ENCODE results near the gene PRAC1. TPM values are rescaled to one million over a fixed set of nuclear protein-coding genes. Genes with fewer than 3 reads are reported as not detected.

PRAC1 gene
- total RNA-seq, 2 experiments from 2014 or later: not detected

DNA sequence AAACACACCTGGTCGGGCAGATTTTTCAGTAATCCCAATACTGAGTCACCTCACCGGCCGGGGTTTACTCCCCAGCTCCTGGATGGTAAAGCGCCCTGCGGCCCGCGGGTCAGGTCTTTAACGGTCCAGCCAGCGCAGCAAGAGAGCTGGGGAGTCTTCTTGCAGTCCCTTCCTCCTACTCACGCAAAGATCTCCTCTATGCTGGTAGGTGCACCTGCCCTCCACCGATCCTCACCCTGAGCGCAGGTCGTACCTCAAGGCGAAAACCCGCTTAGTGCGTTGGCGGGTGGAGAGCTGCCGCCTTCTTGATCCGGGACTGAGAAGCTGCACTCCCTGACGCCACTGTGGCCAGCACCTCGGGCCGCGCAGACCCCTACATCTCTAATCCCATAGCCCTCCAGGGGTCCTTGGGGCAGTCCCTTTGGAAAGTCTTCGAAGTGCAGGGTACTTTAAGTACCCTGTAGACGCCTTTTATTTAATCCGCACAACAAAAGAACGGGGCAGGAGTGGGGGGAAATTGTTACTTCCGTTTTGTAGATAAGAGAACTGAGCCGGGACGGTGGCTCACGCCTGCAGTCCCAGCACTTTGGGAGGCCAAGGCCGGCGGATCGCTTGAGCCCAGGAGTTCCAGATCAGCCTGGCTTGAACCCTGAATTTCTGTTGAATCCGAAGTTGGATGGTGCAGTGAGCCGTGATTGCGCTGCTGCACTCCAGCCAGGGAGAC is 16.6 kb upstream of the PRAC1 start:
- DNase-seq: no peak
- Mint-ChIP-seq H3K4me1 (peaks cover 2% of the 10 kb centered on the region), H3K4me3 (no peak overlapping the region), H3K27ac (peak overlapping the region; percentile 13), H3K27me3 (peaks cover 94% of the 10 kb centered on the region), H3K36me3 (ENCODE audit: low read depth) (no peaks in the 10 kb centered on the region), H3K9me3 (no peaks in the 10 kb centered on the region)
- POLR2A ChIA-PET: no interaction called here
- CTCF ChIA-PET: interaction anchor here (0.8 to 1.5 kb wide), 3 partner anchors 15 to 103 kb away, joined by 3 to 6 read pairs (median 3); no protein-coding TSS in a partner anchor

DNA sequence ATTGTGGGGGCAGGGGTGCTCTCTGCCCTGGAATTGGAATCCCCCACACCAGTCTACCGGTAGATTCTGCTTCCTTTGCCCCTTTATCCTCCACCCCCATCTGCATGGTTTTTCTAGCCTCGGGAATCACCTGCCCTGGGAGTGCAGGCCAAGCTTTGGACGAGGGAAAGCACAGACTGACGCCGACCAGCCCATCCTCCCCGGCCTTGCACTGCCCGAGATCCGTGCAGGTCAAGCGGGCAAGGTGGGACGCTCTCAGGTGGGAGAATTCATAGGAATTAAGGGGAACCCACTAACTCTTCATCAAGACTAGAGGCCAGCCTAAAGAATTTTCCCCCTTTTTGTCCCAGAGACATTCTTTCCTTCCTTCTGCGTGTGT is 16.1 kb upstream of the PRAC1 start:
- no peak overlapping the region for H3K4me3 Mint-ChIP-seq
- no peak overlapping the region for H3K27ac Mint-ChIP-seq
- DNase-seq: no peak
- H3K4me1 Mint-ChIP-seq: peaks cover 7% of the 10 kb centered on the region
- POLR2A ChIA-PET: no interaction called here
- no peaks in the 10 kb centered on the region for H3K9me3 Mint-ChIP-seq
- H3K36me3 Mint-ChIP-seq (ENCODE audit: low read depth): peaks cover 2% of the 10 kb centered on the region
- peaks cover 94% of the 10 kb centered on the region for H3K27me3 Mint-ChIP-seq
- CTCF ChIA-PET: interaction anchor here (0.8 to 1.5 kb wide), 3 partner anchors 15 to 102 kb away, joined by 3 to 6 read pairs (median 3); no protein-coding TSS in a partner anchor

DNA sequence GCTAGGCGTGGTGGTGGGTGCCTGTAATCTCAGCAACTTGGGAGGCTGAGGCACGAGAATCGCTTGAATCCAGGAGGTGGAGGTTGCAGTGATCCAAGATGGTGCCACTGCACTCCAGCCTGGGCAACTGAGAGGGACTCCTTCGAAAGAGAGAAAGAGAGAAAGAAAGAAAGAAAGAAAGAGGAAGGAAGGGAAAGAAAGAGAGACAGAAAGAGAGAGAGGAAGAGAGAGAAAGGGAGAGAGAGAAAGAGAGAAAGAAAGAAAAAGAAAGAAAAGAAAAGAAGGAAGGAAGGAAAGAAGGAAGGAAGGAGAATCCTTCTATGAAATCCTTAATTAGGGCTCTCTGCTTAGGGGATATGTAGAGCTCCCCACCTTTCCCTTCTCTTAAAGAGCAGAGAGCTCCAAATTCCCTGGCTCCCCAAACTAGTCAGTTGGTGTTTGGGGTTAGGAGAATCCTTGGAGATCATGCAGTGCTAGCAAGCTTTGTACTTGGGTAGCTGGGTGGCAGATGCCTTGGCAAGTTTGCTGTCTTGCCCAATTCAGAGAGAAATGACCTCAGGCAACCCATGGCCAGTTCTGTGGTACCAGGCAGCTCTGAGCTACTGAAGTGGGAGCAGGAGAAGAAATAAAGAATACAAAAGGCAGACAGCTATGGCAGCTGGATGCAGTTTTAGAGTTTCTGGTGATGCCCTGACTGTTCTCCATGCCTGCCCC is 15.2 kb upstream of the PRAC1 start:
- Mint-ChIP-seq H3K9me3 (no peaks in the 10 kb centered on the region), H3K4me3 (no peak overlapping the region), H3K36me3 (ENCODE audit: low read depth) (peaks cover 3% of the 10 kb centered on the region), H3K27ac (no peak overlapping the region), H3K27me3 (peaks cover 93% of the 10 kb centered on the region), H3K4me1 (peaks cover 8% of the 10 kb centered on the region)
- POLR2A ChIA-PET: no interaction called here
- CTCF ChIA-PET: interaction anchor here (0.9 to 2.0 kb wide), 5 partner anchors 8 to 119 kb away, joined by 3 to 6 read pairs (median 3); partner anchors contain the start of gene PRAC1
- no peak for DNase-seq

DNA sequence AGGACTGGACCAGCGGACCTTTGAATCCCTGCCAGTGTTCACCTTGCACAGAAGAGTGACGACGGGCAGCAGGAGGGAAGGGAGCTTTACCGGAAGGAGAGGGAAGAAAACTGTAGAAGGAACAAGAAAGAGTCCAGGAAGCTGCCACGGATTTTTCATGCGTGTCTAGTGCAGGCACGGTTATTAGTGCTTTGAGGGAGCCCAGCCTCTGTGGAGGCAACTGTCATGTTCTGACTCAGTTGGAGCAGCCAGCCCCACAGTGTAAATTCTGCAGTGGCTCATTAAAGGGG is 12.7 kb upstream of the PRAC1 start:
- Mint-ChIP-seq H3K27me3 (peaks cover 93% of the 10 kb centered on the region), H3K9me3 (no peaks in the 10 kb centered on the region), H3K4me3 (no peak overlapping the region), H3K36me3 (ENCODE audit: low read depth) (peaks cover 3% of the 10 kb centered on the region), H3K27ac (no peak overlapping the region), H3K4me1 (peaks cover 8% of the 10 kb centered on the region)
- no peak for DNase-seq
- ChIA-PET POLR2A (no interaction called here), CTCF (interaction anchor here (1.0 kb wide), 1 partner anchor 11 kb away, joined by 5 read pairs; no protein-coding TSS in a partner anchor)

DNA sequence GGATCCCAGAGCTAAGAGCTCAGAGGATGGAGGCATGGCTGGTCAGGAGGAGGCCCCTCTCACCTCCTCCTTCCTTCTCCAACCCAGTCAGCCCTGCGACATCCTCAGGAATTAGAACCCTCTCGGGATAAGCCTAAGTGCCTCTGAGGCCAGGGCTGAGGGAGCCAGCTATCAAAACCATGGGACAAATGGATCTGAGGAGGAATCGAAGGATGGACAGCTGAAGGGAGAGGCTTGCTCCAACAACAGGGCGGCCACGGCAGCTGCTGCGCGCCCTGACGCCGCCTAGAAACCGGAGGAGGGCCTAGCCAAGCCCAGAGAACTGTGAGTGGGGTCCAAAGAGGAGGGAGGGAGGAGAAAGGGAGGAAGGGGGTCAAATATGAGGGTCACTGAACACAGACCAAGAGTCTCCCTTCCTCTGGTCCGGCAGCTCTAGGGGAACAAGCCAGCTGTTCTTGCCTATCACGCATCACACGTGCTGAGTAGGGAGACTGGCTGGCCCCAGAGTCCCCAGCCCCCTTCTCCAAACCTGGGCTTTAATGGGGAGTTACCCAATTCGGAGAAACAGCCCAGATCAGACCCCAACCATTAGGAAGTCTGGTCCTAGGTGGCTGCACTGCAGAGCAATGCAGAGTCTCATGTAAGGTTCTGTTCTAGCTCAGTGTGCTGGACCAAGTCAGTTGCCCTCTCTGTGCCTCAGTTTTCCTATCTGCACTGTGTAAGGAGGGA is 12.2 kb upstream of the PRAC1 start:
- H3K4me1 Mint-ChIP-seq: peaks cover 8% of the 10 kb centered on the region
- no peak for DNase-seq
- no peaks in the 10 kb centered on the region for H3K9me3 Mint-ChIP-seq
- peaks cover 3% of the 10 kb centered on the region for H3K36me3 Mint-ChIP-seq (ENCODE audit: low read depth)
- H3K27ac Mint-ChIP-seq: no peak overlapping the region
- ChIA-PET POLR2A (no interaction called here), CTCF (interaction anchor here (0.6 to 1.0 kb wide), 2 partner anchors 10 to 12 kb away, joined by 3 to 5 read pairs; no protein-coding TSS in a partner anchor)
- H3K4me3 Mint-ChIP-seq: no peak overlapping the region
- H3K27me3 Mint-ChIP-seq: peaks cover 95% of the 10 kb centered on the region

DNA sequence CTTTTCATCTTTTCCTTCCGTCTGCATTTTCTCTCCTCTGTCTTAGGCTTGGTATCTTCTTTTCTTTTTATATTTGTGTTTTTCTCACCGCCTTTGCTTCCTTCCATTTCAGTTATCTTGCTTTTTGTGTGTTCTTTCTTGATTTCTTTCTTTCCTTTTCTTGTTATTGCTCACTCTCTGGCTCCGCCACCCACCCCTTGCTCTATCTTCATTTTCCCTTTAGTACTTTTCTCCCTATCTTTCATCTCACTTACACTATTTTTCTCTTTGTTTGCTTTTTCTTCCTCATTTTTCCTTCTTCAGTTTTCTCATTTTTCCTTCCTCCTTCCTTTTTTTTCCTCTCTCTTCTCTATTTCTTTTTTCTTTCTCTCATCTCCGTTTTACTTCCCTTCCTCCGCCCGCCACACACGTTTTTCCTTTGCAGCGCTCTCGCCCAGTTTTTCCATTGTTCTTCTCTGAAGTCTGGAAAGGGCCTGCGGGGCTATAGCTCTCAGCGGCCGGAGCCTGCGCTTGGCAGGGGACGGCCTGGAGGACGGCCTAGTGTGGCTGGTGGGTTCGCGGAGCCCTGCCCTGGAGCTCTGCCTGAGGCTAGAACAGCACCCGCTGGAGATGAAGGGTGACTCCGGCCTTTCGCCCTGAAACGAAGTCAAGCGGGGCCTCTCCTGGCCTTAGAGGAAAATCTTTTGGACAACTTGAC is 11.5 kb upstream of the PRAC1 start:
- Mint-ChIP-seq H3K27me3 (peaks cover 96% of the 10 kb centered on the region), H3K9me3 (no peaks in the 10 kb centered on the region), H3K36me3 (ENCODE audit: low read depth) (peaks cover 3% of the 10 kb centered on the region), H3K4me1 (peaks cover 7% of the 10 kb centered on the region), H3K27ac (no peak overlapping the region), H3K4me3 (no peak overlapping the region)
- CTCF ChIA-PET: interaction anchor here (0.6 to 1.1 kb wide), 3 partner anchors 10 to 15 kb away, joined by 3 to 5 read pairs (median 3); no protein-coding TSS in a partner anchor
- POLR2A ChIA-PET: no interaction called here
- no peak for DNase-seq

DNA sequence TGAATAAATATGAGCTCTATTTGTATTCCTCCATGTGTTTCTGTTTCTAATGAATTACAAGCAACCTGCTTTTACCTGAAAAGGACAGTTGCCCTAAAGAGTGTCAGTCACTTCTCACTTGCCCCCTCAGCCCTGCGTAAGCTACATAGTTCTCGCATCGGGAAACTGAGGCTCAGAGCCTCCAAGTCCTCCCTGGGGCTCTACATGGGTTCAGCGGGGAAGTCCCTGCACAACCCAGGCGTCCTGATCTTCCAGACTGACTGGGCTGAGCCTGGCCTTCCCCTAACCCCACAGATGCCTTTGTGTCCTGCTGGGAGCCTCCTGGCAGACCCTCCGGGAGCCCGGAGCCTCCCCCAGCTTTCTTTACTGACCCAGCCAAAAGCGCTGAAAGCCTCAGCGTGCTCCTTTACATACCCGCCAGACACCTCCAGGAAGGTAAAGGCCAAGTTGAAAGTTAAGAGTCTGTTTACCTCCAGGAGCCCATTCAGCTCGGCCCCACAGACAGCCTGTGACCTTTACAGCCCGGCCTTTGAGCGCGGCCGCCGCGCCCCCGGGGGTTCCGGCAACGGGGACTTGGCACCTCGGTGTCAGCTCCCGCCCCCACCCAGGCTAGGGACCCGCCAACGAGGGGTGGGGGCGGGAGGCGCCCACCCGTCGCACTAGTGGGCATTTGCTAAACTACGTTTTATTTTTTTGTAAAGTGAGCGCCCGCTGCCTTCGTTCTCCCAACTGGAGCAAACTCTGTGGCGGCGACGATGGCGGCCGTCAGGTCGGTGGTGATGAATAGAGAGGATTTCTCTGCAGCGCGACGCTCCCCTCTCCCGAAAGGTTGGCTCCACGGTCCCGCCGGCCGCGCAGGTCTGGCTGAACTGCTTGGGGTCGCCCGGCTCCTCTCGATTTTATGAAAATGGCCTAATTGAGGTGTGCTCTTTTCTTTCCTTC is 10.6 kb upstream of the PRAC1 start:
- CTCF ChIA-PET: interaction anchor here (1.1 to 1.6 kb wide), 3 partner anchors 9 to 107 kb away, joined by 3 to 9 read pairs (median 3); partner anchors contain the start of genes HOXB9 and PRAC2
- H3K4me3 Mint-ChIP-seq: no peak overlapping the region
- H3K36me3 Mint-ChIP-seq (ENCODE audit: low read depth): peaks cover 3% of the 10 kb centered on the region

DNA sequence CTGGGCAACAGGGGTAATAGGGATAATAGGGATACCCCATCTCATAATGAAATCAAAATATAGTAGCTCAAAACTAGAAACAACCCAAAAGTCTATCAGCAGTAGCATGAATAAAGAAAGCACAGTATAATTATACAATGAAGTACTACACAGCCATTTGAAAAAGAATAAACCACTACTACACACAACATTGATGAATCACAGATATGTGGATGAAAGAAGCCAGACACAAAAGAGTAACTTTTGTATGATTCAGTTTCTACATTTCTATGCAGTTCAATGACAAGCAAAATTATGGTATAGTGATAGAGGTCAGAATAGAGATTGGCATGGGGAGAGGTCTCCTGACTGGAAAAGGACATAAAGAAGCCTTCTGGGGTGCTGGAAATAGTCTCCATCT is 9.0 kb upstream of the PRAC1 start:
- DNase-seq: no peak
- CTCF ChIA-PET: interaction anchor here (0.6 to 2.0 kb wide), 3 partner anchors 11 to 300 kb away, joined by 4 read pairs; no protein-coding TSS in a partner anchor
- POLR2A ChIA-PET: no interaction called here
- peaks cover 8% of the 10 kb centered on the region for H3K4me1 Mint-ChIP-seq
- H3K27ac Mint-ChIP-seq: no peak overlapping the region
- no peak overlapping the region for H3K4me3 Mint-ChIP-seq
- H3K9me3 Mint-ChIP-seq: no peaks in the 10 kb centered on the region
- H3K27me3 Mint-ChIP-seq: peaks cover 96% of the 10 kb centered on the region
- peaks cover 3% of the 10 kb centered on the region for H3K36me3 Mint-ChIP-seq (ENCODE audit: low read depth)

More for the DNA sequence above, 10.6 kb upstream of the PRAC1 start:
- Mint-ChIP-seq H3K9me3 (no peaks in the 10 kb centered on the region), H3K27ac (no peak overlapping the region), H3K4me1 (peaks cover 8% of the 10 kb centered on the region), H3K27me3 (peaks cover 96% of the 10 kb centered on the region)
- POLR2A ChIA-PET: no interaction called here
- no peak for DNase-seq

DNA sequence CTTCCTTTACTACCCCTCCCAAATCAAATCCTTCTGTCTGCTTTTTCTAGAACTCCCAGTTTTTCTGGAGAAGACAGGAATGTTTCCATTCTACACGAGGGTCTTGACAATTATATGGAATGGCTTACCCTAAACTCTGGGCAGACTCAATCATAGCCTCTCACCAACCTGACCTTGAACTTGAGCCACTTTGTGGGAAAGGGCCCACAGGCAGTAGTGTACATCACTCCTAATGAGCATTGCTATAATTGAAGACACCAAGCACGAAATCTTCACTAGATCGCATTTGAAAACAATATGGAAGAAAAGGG is 7.9 kb upstream of the PRAC1 start:
- Mint-ChIP-seq H3K4me3 (no peak overlapping the region), H3K4me1 (peaks cover 9% of the 10 kb centered on the region), H3K27ac (no peak overlapping the region), H3K36me3 (ENCODE audit: low read depth) (peaks cover 3% of the 10 kb centered on the region), H3K27me3 (peaks cover 96% of the 10 kb centered on the region), H3K9me3 (no peaks in the 10 kb centered on the region)
- ChIA-PET POLR2A (no interaction called here), CTCF (interaction anchor here (1.2 to 2.0 kb wide), 3 partner anchors 10 to 94 kb away, joined by 3 to 4 read pairs (median 4); no protein-coding TSS in a partner anchor)
- DNase-seq: no peak

DNA sequence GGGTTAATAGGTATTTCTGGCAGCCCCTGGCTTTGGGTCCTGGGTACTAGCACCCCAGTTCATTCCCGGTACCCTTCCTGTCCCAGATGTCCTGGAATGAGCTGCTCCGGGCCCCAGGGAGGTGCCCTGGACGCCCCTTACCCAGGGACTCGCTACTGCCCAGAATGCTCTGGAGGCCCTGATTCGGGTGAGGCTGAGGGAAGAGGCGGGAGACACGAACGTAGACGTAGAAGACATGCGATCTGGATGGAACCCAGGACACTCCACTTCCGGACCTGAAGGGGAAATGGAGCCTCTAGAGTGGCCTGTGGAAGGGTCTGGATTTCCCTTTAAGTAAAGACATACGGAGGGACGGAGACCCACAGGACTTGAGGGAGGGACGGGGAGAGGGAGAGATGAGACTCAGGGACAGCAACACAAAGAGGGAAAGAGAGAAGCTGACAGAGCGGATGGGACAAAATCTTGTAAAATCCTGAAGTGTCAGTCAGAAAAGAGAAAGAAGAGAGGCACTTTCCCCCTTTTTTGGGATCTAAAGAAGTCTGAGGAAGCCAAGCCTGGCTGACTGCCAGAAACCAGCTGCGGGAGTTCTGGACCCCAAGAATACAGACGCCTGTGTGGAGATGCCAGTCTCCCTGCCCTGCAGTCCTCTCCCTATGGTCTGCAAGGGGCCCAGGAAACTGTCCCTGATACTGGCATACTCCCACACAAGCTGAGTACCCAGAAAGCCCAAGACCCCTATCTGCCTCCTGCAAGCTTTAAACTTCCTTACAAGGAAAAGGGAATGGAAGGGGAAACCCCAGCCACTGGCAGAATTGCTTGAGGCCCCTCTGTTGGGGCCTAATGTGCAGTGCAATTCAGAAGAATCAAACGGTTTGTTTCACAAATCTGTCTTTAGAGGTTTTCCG is 7.3 kb upstream of the PRAC1 start:
- ChIA-PET CTCF (interaction anchor here (1.2 to 2.0 kb wide), 2 partner anchors 13 to 93 kb away, joined by 3 to 4 read pairs; no protein-coding TSS in a partner anchor), POLR2A (no interaction called here)
- Mint-ChIP-seq H3K27me3 (peaks cover 96% of the 10 kb centered on the region), H3K9me3 (no peaks in the 10 kb centered on the region), H3K4me3 (no peak overlapping the region), H3K4me1 (peaks cover 14% of the 10 kb centered on the region), H3K27ac (no peak overlapping the region), H3K36me3 (ENCODE audit: low read depth) (peaks cover 3% of the 10 kb centered on the region)
- DNase-seq: no peak
